ENCODE data around the gene EHF.

- TF ChIP-seq, protein P1, sequence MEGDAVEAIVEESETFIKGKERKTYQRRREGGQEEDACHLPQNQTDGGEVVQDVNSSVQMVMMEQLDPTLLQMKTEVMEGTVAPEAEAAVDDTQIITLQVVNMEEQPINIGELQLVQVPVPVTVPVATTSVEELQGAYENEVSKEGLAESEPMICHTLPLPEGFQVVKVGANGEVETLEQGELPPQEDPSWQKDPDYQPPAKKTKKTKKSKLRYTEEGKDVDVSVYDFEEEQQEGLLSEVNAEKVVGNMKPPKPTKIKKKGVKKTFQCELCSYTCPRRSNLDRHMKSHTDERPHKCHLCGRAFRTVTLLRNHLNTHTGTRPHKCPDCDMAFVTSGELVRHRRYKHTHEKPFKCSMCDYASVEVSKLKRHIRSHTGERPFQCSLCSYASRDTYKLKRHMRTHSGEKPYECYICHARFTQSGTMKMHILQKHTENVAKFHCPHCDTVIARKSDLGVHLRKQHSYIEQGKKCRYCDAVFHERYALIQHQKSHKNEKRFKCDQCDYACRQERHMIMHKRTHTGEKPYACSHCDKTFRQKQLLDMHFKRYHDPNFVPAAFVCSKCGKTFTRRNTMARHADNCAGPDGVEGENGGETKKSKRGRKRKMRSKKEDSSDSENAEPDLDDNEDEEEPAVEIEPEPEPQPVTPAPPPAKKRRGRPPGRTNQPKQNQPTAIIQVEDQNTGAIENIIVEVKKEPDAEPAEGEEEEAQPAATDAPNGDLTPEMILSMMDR (IDR thresholded peaks at IDR 0.05), result no peak
- TF ChIP-seq POLR2AphosphoS5 (IDR thresholded peaks at IDR 0.05), result no peak
Observed at GRCh38 chr11:34669458-34669857, 48.6 kb downstream of the EHF start.

Measured in stomach (tissue), 4 donors.